Measurements from ENCODE around the gene DLAT. TPM values are rescaled to one million over a fixed set of nuclear protein-coding genes. Genes with fewer than 3 reads are reported as not detected.
"Not testable (repeated sequence)": the region's sequence is repeated elsewhere in the genome, so short reads cannot be mapped to it uniquely, and the experiment has no call there.

The DLAT gene
- polyA plus RNA-seq, 3 donors: 5.8 to 14.6 (median 11.5) TPM

GRCh38 chr11:112086422-112087191, 61.4 kb downstream of the DLAT start, which contains the start of the genes SDHD and TIMM8B:
SDHD (plus strand) TSS chr11:112086873; CDS start chr11:112086908, 35 bp downstream.
TIMM8B (minus strand) TSS chr11:112086756; CDS start chr11:112086723, 33 bp downstream.
- under 1% methylated on average over 40 of the region's 45 CpGs for WGBS (ENCODE audit: insufficient coverage)
- no peaks in the 10 kb centered on the region for H3K9me3 ChIP-seq (replicated peaks in 1 of 2; ENCODE audit: control insufficient read depth in 1 of 2, insufficient read depth in 1 of 2, low read length in 2 of 2)
- Mint-ChIP-seq H3K36me3 (peaks cover 73% of the 10 kb centered on the region in 2 donors), H3K9me3 (no peaks in the 10 kb centered on the region), H3K27me3 (ENCODE audit: low read depth in 3 of 3) (peaks cover 0 to 2% (median 0%) of the 10 kb centered on the region in 3 donors), H3K4me1 (peaks cover 41% of the 10 kb centered on the region), H3K4me3 (peak within 1 kb of the TSS; percentile 96 to 99), H3K27ac (peak within 1 kb of the TSS; percentile 95 to 99 (median 98))
- H3K36me3 ChIP-seq (replicated peaks in 1 of 2; ENCODE audit: control insufficient read depth in 1 of 2, insufficient read depth in 2 of 2, low read length in 2 of 2): peaks cover 64 to 74% of the 10 kb centered on the region in 2 donors
- peak within 1 kb of the TSS; percentile 98 for H3K4me2 ChIP-seq (replicated peaks; ENCODE audit: extremely low read depth, low read length, poor library complexity, severe bottlenecking)
- intact Hi-C loops (cut with micrococcal nuclease): loop anchor here (2.0 to 10.0 kb wide), 4 partner anchors 14 to 198 kb away; no protein-coding TSS in a partner anchor
- peak; percentile 34 for TF ChIP-seq CTCF (IDR thresholded peaks at IDR 0.05)
- H3K4me3 ChIP-seq (replicated peaks in 1 of 3; ENCODE audit: low read depth in 2 of 3, low read length in 3 of 3): peak within 1 kb of the TSS; percentile 89 to 100 (median 95)
- peak within 1 kb of the TSS; percentile 63 to 99 for H3K27ac ChIP-seq (ENCODE audit: low read depth in 1 of 2, low read length in 2 of 2)
- H3K79me2 ChIP-seq (ENCODE audit: insufficient read depth, low read length): peaks cover 63% of the 10 kb centered on the region
- H3K9ac ChIP-seq (ENCODE audit: insufficient read depth, low read length, poor library complexity, severe bottlenecking): peak within 1 kb of the TSS; percentile 88
- H3K27me3 ChIP-seq (ENCODE audit: control insufficient read depth in 2 of 2, insufficient read depth in 2 of 2, low read length in 2 of 2): no peaks in the 10 kb centered on the region
- peak; percentile 97 to 98 (median 98) for DNase-seq
- H2AFZ ChIP-seq (ENCODE audit: insufficient read depth, low read depth, low read length, poor library complexity, severe bottlenecking): peak within 1 kb of the TSS; percentile 99
- H4K20me1 ChIP-seq (ENCODE audit: insufficient read depth, low read length): peaks cover 5% of the 10 kb centered on the region
- H3K4me1 ChIP-seq (ENCODE audit: control insufficient read depth in 1 of 2, insufficient read depth in 2 of 2, low read length in 2 of 2): peaks cover 24 to 30% of the 10 kb centered on the region in 2 donors

- Histone ChIP-seq H3K4me2 (replicated peaks; ENCODE audit: extremely low read depth, low read length, poor library complexity, severe bottlenecking) (peak overlapping the region; percentile 98), H3K36me3 (replicated peaks in 1 of 2; ENCODE audit: control insufficient read depth in 1 of 2, insufficient read depth in 2 of 2, low read length in 2 of 2) (peaks cover 64 to 74% of the 10 kb centered on the region in 2 donors), H3K27me3 (ENCODE audit: control insufficient read depth in 2 of 2, insufficient read depth in 2 of 2, low read length in 2 of 2) (no peaks in the 10 kb centered on the region), H2AFZ (ENCODE audit: insufficient read depth, low read depth, low read length, poor library complexity, severe bottlenecking) (peak overlapping the region; percentile 99), H3K4me1 (ENCODE audit: control insufficient read depth in 1 of 2, insufficient read depth in 2 of 2, low read length in 2 of 2) (peaks cover 24 to 30% of the 10 kb centered on the region in 2 donors), H3K9me3 (replicated peaks in 1 of 2; ENCODE audit: control insufficient read depth in 1 of 2, insufficient read depth in 1 of 2, low read length in 2 of 2) (no peaks in the 10 kb centered on the region), H3K79me2 (ENCODE audit: insufficient read depth, low read length) (peaks cover 68% of the 10 kb centered on the region), H3K27ac (ENCODE audit: low read depth in 1 of 2, low read length in 2 of 2) (peak overlapping the region; percentile 63 to 99), H4K20me1 (ENCODE audit: insufficient read depth, low read length) (peaks cover 8% of the 10 kb centered on the region), H3K4me3 (replicated peaks in 1 of 3; ENCODE audit: low read depth in 2 of 3, low read length in 3 of 3) (peak overlapping the region; percentile 89 to 100 (median 95)), H3K9ac (ENCODE audit: insufficient read depth, low read length, poor library complexity, severe bottlenecking) (peak overlapping the region; percentile 88)
- Mint-ChIP-seq H3K27ac (peak overlapping the region; percentile 95 to 99 (median 98)), H3K27me3 (ENCODE audit: low read depth in 3 of 3) (peaks cover 0 to 2% (median 0%) of the 10 kb centered on the region in 3 donors), H3K36me3 (peaks cover 76% of the 10 kb centered on the region in 2 donors), H3K4me3 (peak overlapping the region; percentile 96 to 99), H3K4me1 (peaks cover 41% of the 10 kb centered on the region), H3K9me3 (no peaks in the 10 kb centered on the region)
- no peak for TF ChIP-seq CTCF (IDR thresholded peaks at IDR 0.05)
- WGBS (ENCODE audit: insufficient coverage): 30% methylated on average over 8 of the region's 10 CpGs
- intact Hi-C loops (cut with micrococcal nuclease): loop anchor here (2.0 to 10.0 kb wide), 4 partner anchors 14 to 198 kb away; no protein-coding TSS in a partner anchor
- DNase-seq: peak in 1 of 3 donors; percentile 9
Observed at GRCh38 chr11:112087212-112087611, 62.0 kb downstream of the DLAT start.

- H3K27me3 Mint-ChIP-seq (ENCODE audit: low read depth in 3 of 3); H3K9ac ChIP-seq (ENCODE audit: insufficient read depth, low read length, poor library complexity, severe bottlenecking); H3K4me3 Mint-ChIP-seq; H3K4me1 ChIP-seq (ENCODE audit: control insufficient read depth in 1 of 2, insufficient read depth in 2 of 2, low read length in 2 of 2); H3K4me3 ChIP-seq (replicated peaks in 1 of 3; ENCODE audit: low read depth in 2 of 3, low read length in 3 of 3); DNase-seq; intact Hi-C loops (cut with micrococcal nuclease); H3K9me3 ChIP-seq (replicated peaks in 1 of 2; ENCODE audit: control insufficient read depth in 1 of 2, insufficient read depth in 1 of 2, low read length in 2 of 2); H2AFZ ChIP-seq (ENCODE audit: insufficient read depth, low read depth, low read length, poor library complexity, severe bottlenecking); H3K27me3 ChIP-seq (ENCODE audit: control insufficient read depth in 2 of 2, insufficient read depth in 2 of 2, low read length in 2 of 2); H3K4me2 ChIP-seq (replicated peaks; ENCODE audit: extremely low read depth, low read length, poor library complexity, severe bottlenecking); H3K9me3 Mint-ChIP-seq; H3K27ac ChIP-seq (ENCODE audit: low read depth in 1 of 2, low read length in 2 of 2); H3K4me1 Mint-ChIP-seq; H3K27ac Mint-ChIP-seq: not testable (repeated sequence)
- no CpG with 5 or more reads among the region's 2 CpGs for WGBS (ENCODE audit: insufficient coverage)
- H3K36me3 ChIP-seq (replicated peaks in 1 of 2; ENCODE audit: control insufficient read depth in 1 of 2, insufficient read depth in 2 of 2, low read length in 2 of 2): peaks cover 56 to 86% of the 10 kb centered on the region in 2 donors
- H4K20me1 ChIP-seq (ENCODE audit: insufficient read depth, low read length): peaks cover 19% of the 10 kb centered on the region
- H3K36me3 Mint-ChIP-seq: peaks cover 70 to 73% of the 10 kb centered on the region in 2 donors
- peaks cover 28% of the 10 kb centered on the region for H3K79me2 ChIP-seq (ENCODE audit: insufficient read depth, low read length)
Observed at GRCh38 chr11:112095302-112095701, 70.1 kb downstream of the DLAT start.
